H1 (cell line): Measurements from ENCODE around the gene PINK1. TPM values are rescaled to one million over a fixed set of nuclear protein-coding genes. Genes with fewer than 3 reads are reported as not detected.

Experiments used
- CTCF ChIA-PET: fragments of 300-600 bp; sonication (Branson Sonifier 250); formaldehyde crosslinking; loops from one replicate; lab custom pipeline; 2021; ENCODE audit not compliant: partially characterized antibody; lab: Charles Lee
- POLR2A ChIA-PET: fragments of 300-600 bp; sonication (Branson Sonifier 250); formaldehyde crosslinking; loops from one replicate; lab custom pipeline; 2021; ENCODE audit warnings: inconsistent platforms; ENCODE audit not compliant: partially characterized antibody; lab: Charles Lee
- DNase-seq, 2 experiments: peaks; one replicate each; pipeline versions ENCODE4 v3.0.0 to v3.0.0-alpha.2; 2010 to 2022; ENCODE audit warnings: low spot score in 2 of 2, low read depth in 1 of 2, mixed read lengths in 1 of 2
- FAIRE-seq: peaks from 2 replicates; lab custom pipeline; 2011; peaks lifted over from hg19 to GRCh38; lab: Jason Lieb, UNC
- H2AFZ ChIP-seq: 2 replicates; pipeline ENCODE4 v1.8.1; 2012; ENCODE audit warnings: low read length, inconsistent platforms
- H2AK5ac ChIP-seq: 2 replicates; pipeline ENCODE4 v1.6.1; 2013; ENCODE audit warnings: low read depth, low read length
- H2BK120ac ChIP-seq: replicated peaks from 2 replicates; pipeline ENCODE3; 2013; ENCODE audit warnings: low read depth, low read length, inconsistent platforms
- H2BK12ac ChIP-seq: 2 replicates; pipeline ENCODE4 v1.6.1; 2013; ENCODE audit warnings: low read depth, low read length
- H2BK15ac ChIP-seq: 2 replicates; pipeline ENCODE4 v1.6.1; 2013; ENCODE audit warnings: low read length
- H2BK20ac ChIP-seq: 2 replicates; pipeline ENCODE4 v1.6.1; 2013; ENCODE audit warnings: low read length
- H2BK5ac ChIP-seq: 2 replicates; pipeline ENCODE4 v1.6.1; 2013; ENCODE audit warnings: low read depth, low read length
- H3K14ac ChIP-seq: 2 replicates; pipeline ENCODE4 v1.6.1; 2013; ENCODE audit warnings: inconsistent platforms; ENCODE audit not compliant: insufficient read length
- H3K18ac ChIP-seq: 2 replicates; pipeline ENCODE4 v1.6.1; 2013; ENCODE audit warnings: low read length; ENCODE audit errors: extremely low read depth
- H3K23ac ChIP-seq: 2 replicates; pipeline ENCODE4 v1.6.1; 2013; ENCODE audit warnings: inconsistent platforms; ENCODE audit not compliant: insufficient read length
- H3K23me2 ChIP-seq: 2 replicates; pipeline ENCODE4 v1.6.1; 2013; ENCODE audit warnings: low read depth, low read length
- H3K27ac ChIP-seq: 2 replicates; pipeline ENCODE4 v1.6.1; 2011; ENCODE audit warnings: low read depth, low read length, inconsistent platforms
- H3K27me3 ChIP-seq, 4 experiments: replicated peaks in 1 of 4; 1 replicate in 1 of 4; 2 replicates in 3 of 4; pipeline versions ENCODE4 v1.6.1 to v1.8.1; 2011 to 2013; ENCODE audit warnings: low read length in 3 of 4, mild to moderate bottlenecking in 3 of 4, inconsistent platforms in 2 of 4, mixed read lengths in 2 of 4, moderate library complexity in 1 of 4; ENCODE audit not compliant: control insufficient read depth in 3 of 4, insufficient read depth in 3 of 4; ENCODE audit errors: extremely low read depth in 1 of 4
- H3K36me3 ChIP-seq, 4 experiments: 2 replicates each; pipeline versions ENCODE4 v1.6.1 to v1.8.1; 2011 to 2013; ENCODE audit warnings: mild to moderate bottlenecking in 4 of 4, low read length in 3 of 4, moderate library complexity in 2 of 4, control low read depth in 1 of 4, inconsistent platforms in 1 of 4; ENCODE audit not compliant: insufficient read depth in 4 of 4, control insufficient read depth in 2 of 4
- H3K4ac ChIP-seq: replicated peaks from 2 replicates; pipeline ENCODE3; 2013; ENCODE audit warnings: low read length, low read depth, mixed read lengths, inconsistent platforms; ENCODE audit not compliant: insufficient read length
- H3K4me1 ChIP-seq, 4 experiments: replicated peaks in 1 of 4; 1 replicate in 1 of 4; 2 replicates in 3 of 4; pipeline versions ENCODE4 v1.6.1 to v1.8.1; 2011 to 2013; ENCODE audit warnings: low read length in 3 of 4, inconsistent platforms in 2 of 4, mixed read lengths in 1 of 4; ENCODE audit not compliant: insufficient read depth in 4 of 4, control insufficient read depth in 3 of 4
- H3K4me2 ChIP-seq, 2 experiments: 2 replicates each; pipeline versions ENCODE4 v1.6.1 to v1.8.1; 2011 to 2013; ENCODE audit warnings: low read depth in 2 of 2, low read length in 2 of 2, control low read depth in 1 of 2, inconsistent platforms in 1 of 2, mild to moderate bottlenecking in 1 of 2; ENCODE audit not compliant: insufficient read depth in 1 of 2
- H3K4me3 ChIP-seq, 4 experiments: fragments of 200-600, 300-600 bp in 1 of 4; sonication (generic), shearing (Covaris generic), sonication (Bioruptor Twin) in 1 of 4; 2 replicates each; pipeline versions ENCODE4 v1.5.1 to v1.8.1; 2011 to 2016; ENCODE audit warnings: low read length in 4 of 4, low read depth in 3 of 4, control low read depth in 2 of 4, inconsistent platforms in 2 of 4, mild to moderate bottlenecking in 2 of 4, mixed read lengths in 1 of 4, moderate library complexity in 1 of 4; ENCODE audit not compliant: insufficient read depth in 2 of 4; ENCODE audit errors: extremely low read depth in 1 of 4
- H3K56ac ChIP-seq: replicated peaks from 2 replicates; pipeline ENCODE3; 2013; ENCODE audit warnings: low read depth, mild to moderate bottlenecking, mixed read lengths, low read length, inconsistent platforms; ENCODE audit not compliant: insufficient read length
- H3K79me1 ChIP-seq: 2 replicates; pipeline ENCODE4 v1.6.1; 2013; ENCODE audit warnings: low read depth, low read length, control low read depth
- H3K79me2 ChIP-seq, 2 experiments: 2 replicates each; pipeline versions ENCODE4 v1.6.1 to v1.8.1; 2012 to 2013; ENCODE audit warnings: low read length in 2 of 2, mild to moderate bottlenecking in 2 of 2, inconsistent platforms in 1 of 2; ENCODE audit not compliant: insufficient read depth in 2 of 2, control insufficient read depth in 1 of 2
- H3K9ac ChIP-seq, 4 experiments: replicated peaks in 1 of 4; 1 replicate in 1 of 4; 2 replicates in 3 of 4; pipeline versions ENCODE4 v1.6.1 to v1.8.1; 2011 to 2013; ENCODE audit warnings: low read depth in 3 of 4, low read length in 3 of 4, control low read depth in 2 of 4, mild to moderate bottlenecking in 2 of 4, moderate library complexity in 2 of 4, inconsistent platforms in 1 of 4; ENCODE audit errors: extremely low read depth in 1 of 4
- H3K9me3 ChIP-seq, 2 experiments: 2 replicates each; pipeline versions ENCODE4 v1.6.1 to v1.8.1; 2012 to 2013; ENCODE audit warnings: mild to moderate bottlenecking in 2 of 2, moderate library complexity in 2 of 2, control low read depth in 1 of 2, inconsistent platforms in 1 of 2, low read depth in 1 of 2, low read length in 1 of 2, mixed read lengths in 1 of 2; ENCODE audit not compliant: insufficient read depth in 2 of 2
- H4K20me1 ChIP-seq, 2 experiments: replicated peaks in 1 of 2; 2 replicates each; pipeline versions ENCODE3 to v1.8.1; 2011 to 2013; ENCODE audit warnings: inconsistent platforms in 2 of 2, low read length in 2 of 2, mild to moderate bottlenecking in 1 of 2; ENCODE audit not compliant: insufficient read depth in 2 of 2, control insufficient read depth in 1 of 2
- H4K5ac ChIP-seq: 2 replicates; pipeline ENCODE4 v1.6.1; 2013; ENCODE audit warnings: low read length, low read depth, mixed read lengths, inconsistent platforms; ENCODE audit not compliant: insufficient read length
- H4K8ac ChIP-seq: 2 replicates; pipeline ENCODE4 v1.8.0; 2013; ENCODE audit warnings: mild to moderate bottlenecking, moderate library complexity, low read length, inconsistent platforms; ENCODE audit not compliant: insufficient read depth; ENCODE audit errors: extremely low read depth
- H4K91ac ChIP-seq: replicated peaks from 2 replicates; pipeline ENCODE3; 2013; ENCODE audit warnings: low read length, mixed read lengths, inconsistent platforms; ENCODE audit not compliant: insufficient read length
- ATF3 ChIP-seq: IDR thresholded peaks from 2 replicates; pipeline ENCODE4 v1.6.1; 2011; ENCODE audit warnings: low read depth, mild to moderate bottlenecking, low read length; ENCODE audit not compliant: insufficient read depth
- BRCA1 ChIP-seq: IDR thresholded peaks from 2 replicates; pipeline ENCODE4 v1.6.1; 2012; ENCODE audit warnings: low read depth, low read length, improper control_type of control experiment
- CBX5 ChIP-seq: fragments of 300-800, 300-1000 bp; sonication (generic); IDR thresholded peaks from 2 replicates; pipeline ENCODE4 v1.7.1; 2016; ENCODE audit warnings: antibody characterized with exemption, low read length, low read depth
- CTCF ChIP-seq, 3 experiments: IDR thresholded peaks; 1 replicate in 2 of 3; 2 replicates in 1 of 3; pipeline versions ENCODE4 v1.5.1 to v1.6.1; 2011; ENCODE audit warnings: low read length in 3 of 3, mild to moderate bottlenecking in 3 of 3, inconsistent platforms in 2 of 3, low read depth in 1 of 3, moderate library complexity in 1 of 3; ENCODE audit not compliant: insufficient read depth in 1 of 3; ENCODE audit errors: control extremely low read depth in 1 of 3
- EGR1 ChIP-seq: IDR thresholded peaks from 2 replicates; pipeline ENCODE4 v1.6.1; 2011; ENCODE audit warnings: low read depth, low read length, borderline replicate concordance
- HDAC2 ChIP-seq, 2 experiments: fragments of 300-600 bp in 1 of 2; sonication (generic) in 1 of 2; IDR thresholded peaks; 2 replicates each; pipeline ENCODE4 v1.6.1; 2011 to 2012; ENCODE audit warnings: low read depth in 2 of 2, low read length in 2 of 2, mild to moderate bottlenecking in 2 of 2, moderate library complexity in 2 of 2, borderline replicate concordance in 1 of 2, inconsistent platforms in 1 of 2
- JUN ChIP-seq: IDR thresholded peaks from 2 replicates; pipeline ENCODE4 v1.6.1; 2011; ENCODE audit warnings: low read depth, mild to moderate bottlenecking, improper control_type of control experiment, low read length
- PHF8 ChIP-seq: fragments of 200-600 bp; sonication (generic); conservative IDR thresholded peaks from 2 replicates; pipeline ENCODE4 v1.7.1; 2012; ENCODE audit warnings: low read depth, mild to moderate bottlenecking, inconsistent platforms, low read length, moderate library complexity
- POLR2A ChIP-seq, 2 experiments: IDR thresholded peaks; 1 replicate in 1 of 2; 2 replicates in 1 of 2; pipeline ENCODE4 v1.6.1; 2011; ENCODE audit warnings: low read depth in 2 of 2, low read length in 2 of 2, mild to moderate bottlenecking in 2 of 2; ENCODE audit errors: control extremely low read depth in 1 of 2
- TAF1 ChIP-seq: IDR thresholded peaks from 2 replicates; pipeline ENCODE4 v1.6.1; 2011; ENCODE audit warnings: mild to moderate bottlenecking, low read depth, low read length
- WGBS, 2 experiments: shearing (Covaris generic) in 1 of 2; methylation state at CpG; one replicate each; pipeline versions ENCODE4 v1.1.6 to v1.1.7; 2013 to 2015; ENCODE audit warnings: low lambda C conversion rate in 2 of 2, mixed read lengths in 2 of 2, inconsistent platforms in 1 of 2, low coverage in 1 of 2, missing lambda C conversion rate in 1 of 2; ENCODE audit not compliant: insufficient replicate concordance in 2 of 2, insufficient coverage in 1 of 2, insufficient read length in 1 of 2; ENCODE audit errors: extremely low coverage in 1 of 2, missing lambda C conversion rate in 1 of 2; 5-methylcytosine and 5-hydroxymethylcytosine counted together
- polyA plus RNA-seq, 7 experiments: library from polyadenylated mRNA; depleted of rRNA in 3 of 7; stranded (reverse) in 5 of 7; unstranded in 2 of 7; fragments of >200 nt in 5 of 7; fragments of 200-250 nt in 2 of 7; gene quantifications; 1 replicate in 5 of 7; 2 replicates in 1 of 7; 4 replicates in 1 of 7; pipeline versions ENCODE4 v1.2.1 to v1.2.3, GENCODE V29; 2011 to 2013; ENCODE audit warnings: missing spikeins in 2 of 7, mixed read lengths in 2 of 7
- total RNA-seq: library from RNA; stranded (reverse); fragmentation: NEBNext Ultra II Directional; extraction: Animal tissue kit (Norgen Biotek cat#: 25700); gene quantifications from 2 replicates; pipeline ENCODE4 v1.2.1, GENCODE V29; 2021

The PINK1 gene
- total and polyA plus RNA-seq, 2 of the 8 experiments (the other 6 are each of a cell fraction or from before 2014, with no cell fraction given) = 16.1 to 19.3 TPM

GRCh38 chr1:20693623-20694022 is 60.4 kb downstream of the PINK1 start:
- ChIA-PET CTCF (interaction anchor here (1.0 to 2.5 kb wide), 4 partner anchors 19 to 39 kb away, joined by 3 to 8 read pairs (median 4); no protein-coding TSS in a partner anchor), POLR2A (interaction anchor here (0.6 kb wide), 2 partner anchors 16 to 258 kb away, joined by 3 to 4 read pairs; no protein-coding TSS in a partner anchor)
- Histone ChIP-seq H2BK20ac (no peak overlapping the region), H4K20me1 (peaks cover 2% of the 10 kb centered on the region in 2 experiments), H3K79me1 (no peaks in the 10 kb centered on the region), H4K5ac (no peak overlapping the region), H3K4me3 (no peak overlapping the region), H2BK15ac (no peak overlapping the region), H3K9ac (no peak overlapping the region), H4K91ac (no peak overlapping the region), H3K79me2 (no peaks in the 10 kb centered on the region), H2AFZ (no peak overlapping the region), H2BK120ac (no peak overlapping the region), H4K8ac (no peak overlapping the region), H3K27me3 (no peaks in the 10 kb centered on the region; a peak in 1 of 7 replicates), H3K4me2 (no peak overlapping the region), H2BK5ac (no peak overlapping the region), H3K56ac (no peak overlapping the region), H3K9me3 (no peaks in the 10 kb centered on the region), H3K23ac (no peak overlapping the region), H3K14ac (no peak overlapping the region), H3K36me3 (peaks cover 0 to 3% (median 0%) of the 10 kb centered on the region in 4 experiments; a peak in 1 of 8 replicates), H3K4me1 (peaks cover 0 to 6% (median 4%) of the 10 kb centered on the region in 4 experiments; a peak in 3 of 7 replicates), H3K18ac (no peak overlapping the region), H3K27ac (no peak overlapping the region), H2AK5ac (no peak overlapping the region), H3K4ac (no peak overlapping the region), H2BK12ac (no peak overlapping the region), H3K23me2 (peaks cover 5% of the 10 kb centered on the region; the same call in 1 of the 2 replicates)
- DNase-seq = no peak
- TF ChIP-seq EGR1 = no peak
- no peak for TF ChIP-seq CBX5
- no peak for TF ChIP-seq BRCA1
- TF ChIP-seq HDAC2 (IDR thresholded peaks at IDR 0.05; ENCODE audit: borderline replicate concordance in 1 of 2, low read depth in 2 of 2, low read length in 2 of 2) = no peak
- TF ChIP-seq PHF8 = no peak
- no peak for TF ChIP-seq TAF1
- no peak for TF ChIP-seq POLR2A (IDR thresholded peaks at IDR 0.05; ENCODE audit: control extremely low read depth in 1 of 2, low read depth in 2 of 2, low read length in 2 of 2)
- TF ChIP-seq CTCF (IDR thresholded peaks at IDR 0.05; ENCODE audit: control extremely low read depth in 1 of 3, insufficient read depth in 1 of 3, low read depth in 1 of 3, low read length in 3 of 3) = no peak
- no peak for TF ChIP-seq JUN
- no peak for TF ChIP-seq ATF3
- WGBS, 2 experiments = 88% methylated on average over 2 of the region's 2 CpGs; no CpG with 5 or more reads in 1 of the 2 experiments
- FAIRE-seq = no peak
